ENCODE results near the gene C1QTNF2. TPM values are rescaled to one million over a fixed set of nuclear protein-coding genes. Genes with fewer than 3 reads are reported as not detected.

The C1QTNF2 gene
- total and polyA plus RNA-seq, 7 donors = 0.85 to 2.5 (median 1.1) TPM; not detected in 2

GRCh38 chr5:160324886-160325285 is 45.5 kb downstream of the C1QTNF2 start:
- Histone ChIP-seq H3K4me1 (no peaks in the 10 kb centered on the region), H3K9me3 (no peaks in the 10 kb centered on the region), H3K27ac (no peak overlapping the region), H3K4me3 (no peak overlapping the region), H3K27me3 (no peaks in the 10 kb centered on the region), H3K36me3 (no peaks in the 10 kb centered on the region)
- DNase-seq = no peak
- WGBS, 2 donors = 74 to 87% methylated on average over 2 of the region's 2 CpGs
- intact Hi-C loops (cut with DNase I) = no loop called here
- no peak for TF ChIP-seq CTCF (IDR thresholded peaks at IDR 0.05)
- TF ChIP-seq POLR2AphosphoS5 (IDR thresholded peaks at IDR 0.05) = no peak
- no peak for TF ChIP-seq EP300 (IDR thresholded peaks at IDR 0.05)
- TF ChIP-seq POLR2A (IDR thresholded peaks at IDR 0.05) = no peak

DNA sequence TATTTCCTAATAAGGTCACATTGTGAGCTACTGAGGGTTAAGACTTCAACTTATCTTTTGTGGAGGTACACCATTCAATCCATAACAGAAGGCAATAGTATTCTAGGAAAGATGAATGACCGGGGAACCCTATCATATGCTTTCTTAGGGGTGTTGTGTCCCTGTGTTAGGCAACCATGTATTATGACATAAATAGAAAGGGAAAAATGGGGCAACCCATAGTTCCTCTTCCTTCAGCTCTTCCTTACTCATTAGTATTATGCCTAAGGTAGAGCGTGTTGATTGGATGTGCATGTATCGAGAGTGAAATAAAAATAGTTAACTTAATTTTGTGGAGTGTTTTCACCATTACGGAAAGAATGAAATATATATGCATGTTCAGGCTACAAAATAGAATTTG is 52.0 kb downstream of the C1QTNF2 start:
- 93 to 95% methylated on average over 4 of the region's 4 CpGs for WGBS, 2 donors
- Histone ChIP-seq H3K4me1 (no peaks in the 10 kb centered on the region), H3K27ac (no peak overlapping the region), H3K27me3 (peaks cover 0 to 12% (median under 1%) of the 10 kb centered on the region in 3 donors), H3K9me3 (no peaks in the 10 kb centered on the region), H3K36me3 (no peaks in the 10 kb centered on the region), H3K4me3 (no peak overlapping the region)
- DNase-seq = no peak
- intact Hi-C loops (cut with DNase I) = no loop called here
- TF ChIP-seq POLR2A (IDR thresholded peaks at IDR 0.05) (no peak), EP300 (IDR thresholded peaks at IDR 0.05) (no peak), POLR2AphosphoS5 (IDR thresholded peaks at IDR 0.05) (no peak), CTCF (IDR thresholded peaks at IDR 0.05) (no peak)

- TF ChIP-seq CTCF (IDR thresholded peaks at IDR 0.05) = no peak
- no peak for TF ChIP-seq POLR2A (IDR thresholded peaks at IDR 0.05)
- TF ChIP-seq POLR2AphosphoS5 (IDR thresholded peaks at IDR 0.05) = no peak
- no peak for TF ChIP-seq EP300 (IDR thresholded peaks at IDR 0.05)
- Histone ChIP-seq H3K4me1 (peaks cover 0 to 10% (median 3%) of the 10 kb centered on the region in 4 donors), H3K9me3 (no peaks in the 10 kb centered on the region), H3K27me3 (peaks cover 3 to 22% (median 8%) of the 10 kb centered on the region in 3 donors), H3K4me3 (no peak overlapping the region), H3K27ac (no peak overlapping the region), H3K36me3 (no peaks in the 10 kb centered on the region)
- WGBS, 2 donors = 84% methylated on average over 5 of the region's 5 CpGs
- intact Hi-C loops (cut with DNase I) = no loop called here
- no peak for DNase-seq
Measured at GRCh38 chr5:160317434-160317833, 53.0 kb downstream of the C1QTNF2 start.

DNA sequence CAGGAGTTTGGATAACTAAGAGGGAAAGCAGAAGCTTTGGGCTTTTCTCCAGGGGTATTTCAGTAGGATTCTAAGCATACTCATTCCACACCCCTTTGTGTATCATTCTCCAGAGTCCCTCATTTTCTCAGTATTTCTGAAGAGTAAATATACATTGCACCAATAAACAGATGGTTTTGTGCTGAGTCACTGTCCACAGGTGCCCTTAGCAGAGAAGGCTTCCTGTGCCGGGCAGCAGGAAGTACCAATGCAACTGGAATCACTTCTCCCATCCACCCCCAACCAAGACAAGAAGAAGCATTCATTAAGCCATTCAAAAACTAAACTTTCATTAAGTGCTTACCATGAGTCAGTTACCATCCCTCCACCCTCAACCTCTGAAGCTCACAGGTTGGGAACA is 54.5 kb downstream of the C1QTNF2 start:
- DNase-seq = no peak
- H3K4me3 ChIP-seq = no peak overlapping the region
- no peaks in the 10 kb centered on the region for H3K36me3 ChIP-seq
- no peak overlapping the region for H3K27ac ChIP-seq
- TF ChIP-seq POLR2A (IDR thresholded peaks at IDR 0.05) (no peak), POLR2AphosphoS5 (IDR thresholded peaks at IDR 0.05) (no peak), EP300 (IDR thresholded peaks at IDR 0.05) (no peak), CTCF (IDR thresholded peaks at IDR 0.05) (no peak)
- intact Hi-C loops (cut with DNase I) = no loop called here
- H3K4me1 ChIP-seq = peaks cover 0 to 19% (median 11%) of the 10 kb centered on the region in 4 donors
- peaks cover 14 to 35% (median 19%) of the 10 kb centered on the region in 3 donors for H3K27me3 ChIP-seq
- no peaks in the 10 kb centered on the region for H3K9me3 ChIP-seq
- 2 to 9% methylated on average over 1 of the region's 1 CpG for WGBS, 2 donors
